Stimulated activated CD8-positive, alpha-beta memory T cell treated with anti-CD3 and anti-CD28 coated beads, Interleukin-4, amount 100 ng/mL, for 48 hours (primary cell): ENCODE measurements around the gene MTF1.
A peak's percentile ranks its signal among the peaks of the same experiment; 100 is the strongest.
"Not testable (repeated sequence)": the region's sequence is repeated elsewhere in the genome, so short reads cannot be mapped to it uniquely, and the experiment has no call there.

Experiments
- DNase-seq: peaks from one replicate; pipeline ENCODE4 v3.0.0-alpha.2; 2020

The MTF1 gene

GRCh38 chr1:37782491-37782890 is 76.9 kb downstream of the MTF1 start:
- DNase-seq: no peak

- DNase-seq: no peak
Observed at GRCh38 chr1:37778654-37779053, 80.7 kb downstream of the MTF1 start.

- no peak for DNase-seq
Observed at GRCh38 chr1:37776946-37777516, 82.4 kb downstream of the MTF1 start.

- DNase-seq: not testable (repeated sequence)
Observed at GRCh38 chr1:37771440-37771839, 88.0 kb downstream of the MTF1 start.

- DNase-seq: no peak
Observed at GRCh38 chr1:37767488-37767887, 91.9 kb downstream of the MTF1 start.

GRCh38 chr1:37765916-37766664 is 93.3 kb downstream of the MTF1 start:
- peak; percentile 62 for DNase-seq

- DNase-seq: no peak
Observed at GRCh38 chr1:37764888-37765441, 94.4 kb downstream of the MTF1 start, which contains the start of gene EPHA10. Gene EPHA10 (minus strand): TSS chr1:37765120. CDS start chr1:37765066, 54 bp downstream.

GRCh38 chr1:37764414-37764825 is 95.0 kb downstream of the MTF1 start:
- DNase-seq: peak; percentile 81

- no peak for DNase-seq
Observed at GRCh38 chr1:37763791-37764413, 95.5 kb downstream of the MTF1 start.

- no peak for DNase-seq
Observed at GRCh38 chr1:37762516-37762915, 96.9 kb downstream of the MTF1 start.

GRCh38 chr1:37761416-37762095 is 97.8 kb downstream of the MTF1 start:
- no peak for DNase-seq
